KMS-11 (cell line): ENCODE results near the gene SCN9A.
"Not testable (repeated sequence)": the region's sequence is repeated elsewhere in the genome, so short reads cannot be mapped to it uniquely, and the experiment has no call there.

ENCODE experiments used
- H2AFZ ChIP-seq: fragments of 200-600 bp; sonication (generic); 2 replicates; pipeline ENCODE4 v1.6.1; 2016; ENCODE audit warnings: antibody characterized with exemption, mixed run types, low read depth
- H3K27ac ChIP-seq: fragments of 200-600 bp; sonication (generic); 2 replicates; pipeline ENCODE4 v1.6.1; 2016; ENCODE audit warnings: mild to moderate bottlenecking, mixed run types
- H3K27me3 ChIP-seq: fragments of 200-600 bp; sonication (generic); 2 replicates; pipeline ENCODE4 v1.6.1; 2017; ENCODE audit warnings: mild to moderate bottlenecking, low read depth, mixed run types, moderate library complexity; ENCODE audit not compliant: insufficient read depth
- H3K36me3 ChIP-seq: fragments of 200-600 bp; sonication (generic); 2 replicates; pipeline ENCODE4 v1.6.1; 2017; ENCODE audit warnings: mild to moderate bottlenecking, mixed run types; ENCODE audit not compliant: insufficient read depth
- H3K4me1 ChIP-seq: fragments of 200-600 bp; sonication (generic); 2 replicates; pipeline ENCODE4 v1.6.1; 2016; ENCODE audit warnings: mild to moderate bottlenecking, low read depth, mixed run types; ENCODE audit not compliant: poor library complexity, severe bottlenecking
- H3K4me2 ChIP-seq: fragments of 200-600 bp; sonication (generic); 2 replicates; pipeline ENCODE4 v1.7.0; 2016; ENCODE audit warnings: mild to moderate bottlenecking, mixed run types
- H3K4me3 ChIP-seq: fragments of 200-600 bp; sonication (generic); IDR thresholded peaks from 2 replicates; pipeline ENCODE4 v1.6.1; 2017; ENCODE audit warnings: low read depth, low read length, mixed read lengths; ENCODE audit not compliant: insufficient read depth
- H3K79me2 ChIP-seq: fragments of 200-600 bp; sonication (generic); 2 replicates; pipeline ENCODE4 v1.6.1; 2016; ENCODE audit warnings: low read depth, mixed run types; ENCODE audit not compliant: insufficient read depth
- H3K9ac ChIP-seq: fragments of 200-600 bp; sonication (generic); 2 replicates; pipeline ENCODE4 v1.6.1; 2016; ENCODE audit warnings: mild to moderate bottlenecking, mixed run types
- H4K20me1 ChIP-seq: fragments of 200-600 bp; sonication (generic); 2 replicates; pipeline ENCODE4 v1.6.1; 2016; ENCODE audit warnings: mild to moderate bottlenecking, mixed run types; ENCODE audit not compliant: insufficient read depth
- CTCF ChIP-seq: fragments of 200-600 bp; sonication (generic); conservative IDR thresholded peaks from 2 replicates; pipeline ENCODE4 v1.6.1; 2017; ENCODE audit warnings: low read depth, mild to moderate bottlenecking, antibody characterized with exemption, low read length, moderate library complexity, mixed read lengths

Gene SCN9A

DNA sequence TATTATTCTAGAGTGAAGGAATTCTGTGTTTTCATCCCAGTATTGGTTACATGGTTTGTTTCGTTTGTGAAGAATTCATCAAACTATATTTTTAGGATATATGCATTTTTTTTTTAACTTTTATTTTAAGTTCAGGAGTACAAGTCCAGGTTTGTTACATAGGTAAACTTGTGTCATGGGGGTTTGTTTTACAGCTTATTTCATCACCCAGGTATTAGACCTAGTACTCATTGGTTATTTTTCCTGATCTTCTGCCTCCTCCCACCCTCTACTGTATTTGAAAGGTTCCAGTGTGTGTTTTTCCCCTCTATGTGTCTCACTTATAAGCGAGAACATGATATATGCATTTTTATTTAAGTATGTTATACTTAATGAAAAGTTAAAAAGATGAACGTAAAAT, 47.6 kb downstream of the SCN9A start:
- H4K20me1 ChIP-seq = no peaks in the 10 kb centered on the region
- no peak overlapping the region for H3K9ac ChIP-seq
- H3K79me2 ChIP-seq = no peaks in the 10 kb centered on the region
- H2AFZ ChIP-seq = no peak overlapping the region
- TF ChIP-seq CTCF = no peak
- H3K4me1 ChIP-seq = peaks cover 6% of the 10 kb centered on the region
- H3K4me2 ChIP-seq = no peak overlapping the region
- no peak overlapping the region for H3K4me3 ChIP-seq
- H3K36me3 ChIP-seq = no peaks in the 10 kb centered on the region
- H3K27ac ChIP-seq = no peak overlapping the region
- no peaks in the 10 kb centered on the region for H3K27me3 ChIP-seq

GRCh38 chr2:166321076-166321475, 54.7 kb downstream of the SCN9A start:
- Histone ChIP-seq H4K20me1 (no peaks in the 10 kb centered on the region), H2AFZ (no peak overlapping the region)

GRCh38 chr2:166314022-166314759, 61.6 kb downstream of the SCN9A start:
- Histone ChIP-seq H4K20me1 (no peaks in the 10 kb centered on the region), H3K36me3 (no peaks in the 10 kb centered on the region), H3K9ac (no peak overlapping the region), H3K27ac (no peak overlapping the region), H3K79me2 (no peaks in the 10 kb centered on the region), H3K4me2 (no peak overlapping the region), H3K4me3 (no peak overlapping the region), H3K4me1 (no peaks in the 10 kb centered on the region), H3K27me3 (no peaks in the 10 kb centered on the region), H2AFZ (no peak overlapping the region)
- no peak for TF ChIP-seq CTCF

More at GRCh38 chr2:166321076-166321475, 54.7 kb downstream of the SCN9A start:
- Histone ChIP-seq H3K27ac (no peak overlapping the region), H3K79me2 (no peaks in the 10 kb centered on the region), H3K4me2 (no peak overlapping the region), H3K4me1 (no peaks in the 10 kb centered on the region), H3K27me3 (no peaks in the 10 kb centered on the region), H3K36me3 (no peaks in the 10 kb centered on the region), H3K9ac (no peak overlapping the region), H3K4me3 (no peak overlapping the region)
- TF ChIP-seq CTCF = no peak

GRCh38 chr2:166312863-166313262, 62.9 kb downstream of the SCN9A start:
- H3K9ac ChIP-seq, H3K4me1 ChIP-seq, H3K4me3 ChIP-seq, H3K27me3 ChIP-seq, H2AFZ ChIP-seq, H3K79me2 ChIP-seq, H3K4me2 ChIP-seq, H3K36me3 ChIP-seq, H3K27ac ChIP-seq, H4K20me1 ChIP-seq: not testable (repeated sequence)

DNA sequence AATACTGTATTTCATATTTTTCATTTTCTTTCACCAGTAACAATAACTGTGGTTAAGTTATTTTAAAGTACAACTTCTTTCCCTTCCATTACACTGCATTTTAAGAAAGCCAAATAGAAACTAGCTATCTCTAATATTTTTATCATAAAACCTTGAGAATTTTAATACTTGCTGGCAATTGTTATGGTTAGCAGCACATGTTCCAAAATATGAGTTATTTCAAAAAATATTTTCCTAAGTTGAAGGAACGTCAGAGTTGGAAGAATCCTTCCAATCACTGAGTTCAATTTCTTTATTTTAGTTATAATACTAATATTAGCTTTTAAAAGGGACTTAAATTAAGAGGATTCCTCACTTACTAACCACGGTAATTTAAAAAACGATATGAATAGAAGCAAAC, 68.4 kb downstream of the SCN9A start:
- Histone ChIP-seq H3K79me2 (no peaks in the 10 kb centered on the region), H3K27ac (no peak overlapping the region), H3K4me3 (no peak overlapping the region), H3K9ac (no peak overlapping the region), H3K27me3 (no peaks in the 10 kb centered on the region), H3K4me2 (no peak overlapping the region), H4K20me1 (no peaks in the 10 kb centered on the region), H2AFZ (no peak overlapping the region), H3K36me3 (no peaks in the 10 kb centered on the region), H3K4me1 (no peaks in the 10 kb centered on the region)
- TF ChIP-seq CTCF = no peak
